HG03095 (cell line): Measurements from ENCODE around the gene GRK4.
A peak's percentile ranks its signal among the peaks of the same experiment; 100 is the strongest.

Source experiments
- ATAC-seq: cut with Tn5 transposase; IDR thresholded peaks from one replicate; pipeline ENCODE4 v1.9.1; 2021; ENCODE audit warnings: moderate library complexity; ENCODE audit not compliant: unreplicated experiment

GRK4 gene

DNA sequence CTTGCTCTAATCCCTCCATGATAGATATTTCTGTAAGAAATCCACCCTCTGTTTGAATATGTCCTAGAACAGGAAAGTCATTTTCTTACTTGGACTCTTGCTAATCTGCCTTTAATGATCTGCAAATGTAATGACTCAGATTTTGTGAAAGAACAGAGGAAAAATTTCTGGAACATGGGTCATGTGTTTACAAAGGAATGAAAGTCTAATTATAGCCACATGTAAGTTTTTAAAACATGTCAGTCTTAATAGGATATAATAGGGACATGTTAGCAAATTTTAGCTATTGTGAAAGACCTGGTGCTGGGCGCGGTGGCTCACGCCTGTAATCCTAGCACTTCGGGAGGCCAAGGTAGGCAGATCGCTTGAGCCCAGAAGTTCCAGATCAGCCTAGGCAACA lies 47.6 kb downstream of the GRK4 start:
- no peak for ATAC-seq

DNA sequence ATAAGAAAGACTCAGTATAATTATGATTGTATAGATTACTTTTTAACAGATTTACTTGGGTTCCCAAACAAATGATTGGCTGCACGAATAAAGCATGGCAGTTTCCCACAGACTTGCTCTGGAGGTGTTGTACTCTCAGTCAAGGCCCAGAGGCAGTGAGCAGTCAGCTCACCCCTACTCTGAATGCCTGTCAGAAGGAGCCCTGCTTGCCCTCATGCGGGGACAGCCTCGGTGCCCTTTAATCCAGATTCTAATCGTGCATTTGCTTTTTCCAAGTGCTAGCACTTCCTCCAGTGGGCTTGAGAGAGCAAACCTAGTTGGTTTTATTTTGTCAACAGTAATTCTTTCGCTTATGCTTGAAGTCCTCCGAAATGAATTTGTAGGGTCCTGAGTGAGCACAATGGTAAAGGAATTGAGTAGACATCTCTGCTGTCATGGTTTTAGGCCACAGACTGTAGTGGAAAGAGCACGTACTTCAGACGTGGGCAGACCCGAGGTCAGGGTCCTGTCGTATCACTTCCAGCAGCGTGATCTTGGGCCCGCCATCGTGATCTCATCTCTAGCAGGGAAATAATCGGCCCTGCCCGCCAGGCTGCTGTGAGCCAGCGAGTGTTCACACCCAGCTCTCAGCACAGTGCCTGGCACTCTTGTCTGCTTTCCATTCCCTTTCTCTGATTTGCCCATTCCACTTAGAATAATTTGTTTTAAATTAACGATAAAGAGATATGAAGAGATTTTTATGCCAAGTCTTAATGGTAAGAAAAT lies 48.3 kb downstream of the GRK4 start:
- ATAC-seq: no peak

DNA sequence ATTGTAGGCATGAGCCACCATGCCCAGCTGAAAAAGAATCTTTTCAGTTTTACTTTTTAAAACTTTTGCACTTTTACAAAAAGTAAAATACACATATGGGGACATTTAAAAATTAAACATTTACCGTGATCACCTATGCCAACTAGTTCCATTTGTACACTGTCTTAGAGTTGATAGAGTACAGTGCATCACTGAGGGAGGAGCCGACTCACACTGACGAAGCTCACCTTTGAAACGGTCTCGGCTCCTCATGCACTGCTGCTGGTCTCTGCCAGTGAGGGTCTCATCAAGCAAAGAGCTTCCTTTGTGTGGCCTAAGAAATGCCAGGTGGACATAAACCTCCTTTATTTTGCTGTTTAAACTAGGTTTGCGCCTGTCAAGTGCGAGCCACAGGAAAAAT lies 50.0 kb downstream of the GRK4 start:
- no peak for ATAC-seq

DNA sequence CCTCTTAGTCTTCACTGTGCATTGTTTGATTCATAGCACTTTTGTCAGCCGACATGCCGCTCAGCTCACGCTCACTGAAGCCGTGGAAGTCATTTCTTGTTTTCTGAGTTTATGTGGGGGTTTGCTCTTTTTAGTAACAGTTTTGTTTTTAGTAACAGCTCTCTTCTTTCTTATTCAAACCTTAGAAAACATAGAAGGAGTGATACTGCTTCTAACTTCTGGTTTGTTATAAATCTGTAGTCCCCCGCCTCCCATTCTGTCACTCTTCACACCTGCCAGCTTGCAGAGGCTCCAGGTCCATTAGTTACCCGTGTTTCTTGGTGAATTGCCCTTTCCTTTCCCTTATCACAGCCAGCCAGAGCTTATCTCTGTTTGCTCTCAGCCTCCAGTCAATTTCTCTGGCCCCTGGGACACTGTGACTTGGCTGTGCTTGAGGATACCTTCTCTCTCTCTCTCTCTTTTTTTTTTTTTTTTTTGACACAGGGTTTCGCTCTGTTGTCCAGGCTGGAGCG lies 50.5 kb downstream of the GRK4 start:
- peak; percentile 81 for ATAC-seq

DNA sequence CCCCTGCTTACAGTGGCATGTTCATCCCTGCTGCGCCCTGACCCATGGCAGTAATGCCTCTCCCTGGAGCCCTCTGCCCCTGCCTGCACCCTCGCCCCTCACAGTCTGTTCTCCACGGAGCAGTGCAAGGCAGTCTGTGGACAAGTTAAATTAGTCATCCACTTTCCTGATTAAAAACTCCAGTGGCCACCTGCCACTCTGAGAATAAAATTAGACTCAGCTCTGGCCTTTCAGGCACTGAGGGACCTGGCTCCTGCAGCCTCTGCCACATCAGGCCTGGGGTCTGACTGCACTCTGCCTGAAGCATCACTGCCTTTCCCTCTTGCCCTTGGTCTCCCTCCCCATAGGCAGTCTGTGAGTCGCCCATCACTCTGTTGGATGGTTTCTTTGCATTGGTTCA lies 53.6 kb downstream of the GRK4 start:
- no peak for ATAC-seq

GRCh38 chr4:3017504-3017903 lies 54.1 kb downstream of the GRK4 start:
- no peak for ATAC-seq

- ATAC-seq: no peak
Observed at GRCh38 chr4:3019145-3019846, 55.9 kb downstream of the GRK4 start.

DNA sequence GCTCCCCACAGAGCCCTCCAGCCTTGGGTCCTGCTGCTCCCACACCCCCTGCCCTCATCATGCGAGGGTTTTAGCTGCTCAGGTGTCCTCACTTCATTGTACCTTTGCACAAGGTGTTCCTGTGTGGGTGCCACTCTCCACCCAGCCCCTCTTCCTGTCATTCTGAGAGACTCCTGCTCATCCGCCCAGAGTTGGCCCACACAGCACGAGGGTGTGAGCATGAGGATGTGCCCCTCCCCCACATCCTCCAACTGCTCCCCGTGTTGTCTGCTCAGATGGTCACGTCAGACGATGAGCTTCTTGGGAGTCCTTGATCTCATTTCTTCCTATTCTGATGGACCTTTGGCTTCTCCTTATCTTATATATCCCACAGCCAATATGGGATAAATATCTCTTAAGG lies 57.8 kb downstream of the GRK4 start:
- ATAC-seq: no peak

GRCh38 chr4:3021627-3022026 lies 58.3 kb downstream of the GRK4 start:
- ATAC-seq: peak; percentile 61

- ATAC-seq: no peak
Observed at GRCh38 chr4:3022112-3022511, 58.7 kb downstream of the GRK4 start.

- ATAC-seq: no peak
Observed at GRCh38 chr4:3022651-3023050, 59.3 kb downstream of the GRK4 start.

GRCh38 chr4:3025881-3026280 lies 62.5 kb downstream of the GRK4 start:
- ATAC-seq: no peak

DNA sequence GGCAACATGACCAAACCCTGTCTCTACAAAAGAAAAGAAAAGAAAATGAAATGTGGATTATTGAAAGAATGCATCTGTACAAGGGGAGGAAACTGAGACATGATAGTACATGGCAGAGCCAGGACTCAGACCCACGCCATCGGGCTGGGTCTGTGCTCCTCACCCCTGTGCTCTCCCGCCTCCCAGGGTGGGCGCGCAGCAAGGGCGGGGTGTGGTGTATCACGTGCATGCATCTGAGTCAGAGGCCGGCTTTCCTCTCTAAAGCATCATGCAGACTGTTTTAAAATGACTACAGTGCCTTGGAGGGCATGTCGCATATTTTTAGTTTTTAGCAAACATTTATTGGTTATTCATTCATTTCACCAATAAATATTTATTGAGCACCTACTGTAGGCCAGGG lies 63.2 kb downstream of the GRK4 start:
- no peak for ATAC-seq

GRCh38 chr4:3029464-3029863 lies 66.1 kb downstream of the GRK4 start:
- ATAC-seq: no peak

- ATAC-seq: no peak
Observed at GRCh38 chr4:3030566-3031356, 67.4 kb downstream of the GRK4 start.

DNA sequence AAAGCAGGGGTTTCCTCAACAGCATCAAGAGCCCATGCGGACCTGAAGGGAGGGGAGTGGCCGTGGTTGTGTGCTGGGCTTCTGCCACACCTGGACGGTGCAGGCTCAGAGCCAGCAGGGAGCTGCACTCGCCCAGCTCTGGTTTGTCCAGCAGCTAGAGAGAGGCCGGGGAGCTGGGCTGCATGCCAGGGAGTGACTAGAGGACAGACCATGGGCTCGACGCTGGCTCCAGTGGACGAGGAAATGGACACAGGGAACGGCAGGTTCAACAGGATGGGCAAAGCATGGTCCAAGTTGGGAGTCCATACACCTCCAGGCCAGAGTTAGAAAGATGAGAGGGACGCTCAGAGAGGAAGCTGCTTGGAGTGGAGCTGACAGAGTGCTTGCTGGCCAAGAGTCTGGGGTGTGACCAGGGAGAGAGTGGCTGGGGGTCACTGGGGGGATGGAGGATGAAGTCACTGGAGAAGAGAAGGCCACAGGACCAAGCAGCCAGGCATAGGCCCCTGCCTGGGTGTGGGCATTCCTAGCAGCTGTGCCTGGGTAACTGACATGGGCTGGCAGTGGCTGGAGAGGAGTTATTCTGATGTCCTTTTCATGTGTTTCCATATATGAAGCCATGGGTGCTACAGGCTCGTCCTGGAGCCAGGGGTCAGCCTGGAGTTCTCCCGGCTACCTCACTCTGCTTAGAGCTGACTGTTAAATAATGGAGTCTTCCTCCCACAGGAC lies 68.1 kb downstream of the GRK4 start:
- ATAC-seq: no peak

- ATAC-seq: no peak
Observed at GRCh38 chr4:3034231-3034630, 70.9 kb downstream of the GRK4 start.

DNA sequence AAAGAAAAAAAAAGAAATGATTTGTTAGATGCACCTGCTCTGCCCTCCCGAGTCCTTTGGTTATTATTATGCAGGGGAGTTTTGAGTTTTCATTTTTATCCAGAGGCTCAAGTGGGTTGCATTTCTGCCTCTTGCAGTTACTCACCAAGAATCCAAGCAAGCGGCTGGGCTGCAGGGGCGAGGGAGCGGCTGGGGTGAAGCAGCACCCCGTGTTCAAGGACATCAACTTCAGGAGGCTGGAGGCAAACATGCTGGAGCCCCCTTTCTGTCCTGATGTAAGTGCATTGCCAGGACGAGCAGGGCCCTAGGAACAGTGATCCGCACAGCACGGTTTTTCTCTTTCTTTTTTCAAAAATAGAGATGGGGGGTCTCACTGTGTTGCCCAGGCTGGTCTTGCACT lies 71.9 kb downstream of the GRK4 start:
- no peak for ATAC-seq

DNA sequence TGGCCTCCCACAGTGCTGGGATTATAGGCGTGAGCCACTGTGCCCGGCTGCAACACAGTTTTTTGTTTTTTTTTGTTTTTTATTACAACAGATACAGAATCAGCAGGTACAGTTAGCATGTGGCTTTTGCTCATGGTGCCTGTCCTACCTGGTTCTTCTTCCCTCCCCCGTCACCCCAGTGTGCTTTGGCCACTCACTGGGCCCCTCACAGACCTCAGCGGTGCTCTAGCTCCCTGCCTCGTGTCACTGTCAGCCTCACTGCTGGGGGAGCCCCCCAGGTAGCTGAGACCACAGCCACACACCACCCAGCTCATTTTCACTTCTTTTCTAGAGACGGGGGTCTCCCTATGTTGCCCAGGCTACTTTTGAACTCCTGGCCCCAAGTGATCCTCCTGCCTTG lies 72.3 kb downstream of the GRK4 start:
- no peak for ATAC-seq

GRCh38 chr4:3036131-3036952 lies 73.0 kb downstream of the GRK4 start:
- ATAC-seq: no peak
